ENCODE results near the gene MINDY1.

DNA sequence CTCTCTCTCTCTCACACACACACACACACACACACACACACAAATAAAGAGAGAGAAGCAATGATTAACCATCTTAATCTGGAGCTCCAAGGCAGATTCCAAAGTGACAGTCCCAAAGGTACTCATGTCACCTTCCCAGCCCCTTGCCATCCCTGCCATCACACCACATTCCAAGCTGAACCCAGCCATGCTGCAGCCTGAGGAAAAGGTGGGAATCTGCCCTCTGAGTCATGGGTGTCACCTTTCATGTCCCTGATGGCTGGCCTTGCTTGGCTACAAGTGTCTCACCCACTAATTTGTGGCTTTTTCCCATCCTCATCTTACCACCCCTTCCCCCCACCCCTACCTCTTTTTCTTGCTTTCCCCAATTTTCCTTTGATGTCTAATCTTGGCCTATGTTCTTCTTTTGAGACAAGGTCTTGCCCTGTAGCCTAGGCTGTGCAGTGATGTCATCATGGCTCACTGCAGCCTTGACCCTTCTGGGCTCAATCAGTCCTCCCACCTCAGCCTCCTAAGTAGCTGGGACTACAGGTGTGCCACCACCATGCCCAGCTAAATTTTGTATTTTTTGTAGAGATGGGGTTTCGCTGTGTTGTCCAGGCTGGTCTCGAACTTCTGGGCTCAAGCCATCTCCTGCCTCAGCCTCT lies 21.4 kb downstream of the MINDY1 start:
- TF ChIP-seq, protein P1, sequence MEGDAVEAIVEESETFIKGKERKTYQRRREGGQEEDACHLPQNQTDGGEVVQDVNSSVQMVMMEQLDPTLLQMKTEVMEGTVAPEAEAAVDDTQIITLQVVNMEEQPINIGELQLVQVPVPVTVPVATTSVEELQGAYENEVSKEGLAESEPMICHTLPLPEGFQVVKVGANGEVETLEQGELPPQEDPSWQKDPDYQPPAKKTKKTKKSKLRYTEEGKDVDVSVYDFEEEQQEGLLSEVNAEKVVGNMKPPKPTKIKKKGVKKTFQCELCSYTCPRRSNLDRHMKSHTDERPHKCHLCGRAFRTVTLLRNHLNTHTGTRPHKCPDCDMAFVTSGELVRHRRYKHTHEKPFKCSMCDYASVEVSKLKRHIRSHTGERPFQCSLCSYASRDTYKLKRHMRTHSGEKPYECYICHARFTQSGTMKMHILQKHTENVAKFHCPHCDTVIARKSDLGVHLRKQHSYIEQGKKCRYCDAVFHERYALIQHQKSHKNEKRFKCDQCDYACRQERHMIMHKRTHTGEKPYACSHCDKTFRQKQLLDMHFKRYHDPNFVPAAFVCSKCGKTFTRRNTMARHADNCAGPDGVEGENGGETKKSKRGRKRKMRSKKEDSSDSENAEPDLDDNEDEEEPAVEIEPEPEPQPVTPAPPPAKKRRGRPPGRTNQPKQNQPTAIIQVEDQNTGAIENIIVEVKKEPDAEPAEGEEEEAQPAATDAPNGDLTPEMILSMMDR (IDR thresholded peaks at IDR 0.05): no peak
- TF ChIP-seq EP300 (IDR thresholded peaks at IDR 0.05) (no peak), POLR2A (IDR thresholded peaks at IDR 0.05) (no peak)

Measured in tibial nerve (tissue), 4 donors.